Ovary (tissue), 9 donors: ENCODE results near the gene CCRL2. TPM values are rescaled to one million over a fixed set of nuclear protein-coding genes. Genes with fewer than 3 reads are reported as not detected.
"Not testable (repeated sequence)": the region's sequence is repeated elsewhere in the genome, so short reads cannot be mapped to it uniquely, and the experiment has no call there.

Experiments
- DNase-seq, 5 donors: peaks; one replicate each; pipeline ENCODE4 v3.0.0-alpha.2; 2019 to 2020
- H3K27ac ChIP-seq, 2 donors: fragments of 200-600 bp; one replicate each; pipeline versions ENCODE4 v1.5.1 to v1.8.0; 2019 to 2022
- H3K27me3 ChIP-seq: fragments of 200-600 bp; one replicate; pipeline ENCODE4 v1.8.0; 2022
- H3K36me3 ChIP-seq: fragments of 200-600 bp; sonication (generic); one replicate; pipeline ENCODE4 v1.5.1; 2019
- H3K4me1 ChIP-seq: one replicate; pipeline ENCODE4 v1.8.1; 2013; ENCODE audit warnings: mild to moderate bottlenecking, moderate library complexity; ENCODE audit not compliant: insufficient read depth
- H3K4me3 ChIP-seq: fragments of 200-600 bp; sonication (generic); one replicate; pipeline ENCODE4 v1.5.1; 2017
- H3K9me3 ChIP-seq, 2 donors: fragments of 200-600 bp in 1 of 2; sonication (generic) in 1 of 2; one replicate each; pipeline versions ENCODE4 v1.5.1 to v1.8.1; 2013 to 2019; ENCODE audit warnings: mild to moderate bottlenecking in 1 of 2, moderate library complexity in 1 of 2
- EP300 ChIP-seq: sonication (generic); formaldehyde crosslinking; IDR thresholded peaks from one replicate; pipeline ENCODE4 v1.6.1; 2017; ENCODE audit warnings: antibody characterized with exemption
- POLR2A ChIP-seq: fragments of 450-650 bp; IDR thresholded peaks from one replicate; pipeline ENCODE4 v1.6.1; 2017; ENCODE audit warnings: antibody characterized with exemption, mild to moderate bottlenecking, moderate library complexity
- WGBS, 3 donors: extraction: QIAGEN DNeasy Blood & Tissue Kit in 1 of 3; methylation state at CpG; one replicate each; pipeline versions ENCODE4 v1.1.5 to v1.1.7; 2013 to 2017; 5-methylcytosine and 5-hydroxymethylcytosine counted together
- intact Hi-C, 4 donors: fragments of 100-400 bp; cut with DNase I; formaldehyde crosslinking; loops; one replicate each; pipeline versions ENCODE4 v1.11.0 to v1.15.1; 2022 to 2023
- polyA plus RNA-seq, 2 donors: library from polyadenylated mRNA; stranded (reverse); fragments of 200-250 nt in 1 of 2; fragments of 350-450 nt in 1 of 2; fragmentation: Illumina TruSeq in 1 of 2; extraction: RNeasy Lipid Tissue Mini Kit (QIAGEN cat#74804) in 1 of 2; gene quantifications; one replicate each; pipeline ENCODE4 v1.2.3, GENCODE V29; 2013 to 2014
- total RNA-seq, 7 donors: library from RNA; depleted of rRNA in 2 of 7; stranded (reverse); fragments of >200 nt in 2 of 7; fragmentation: NEBNext Ultra II Directional in 3 of 7; extraction: Animal tissue kit (Norgen Biotek cat#: 25700) in 3 of 7; gene quantifications; one replicate each; pipeline versions ENCODE4 v1.1.0 to v1.2.4, GENCODE V29; 2016 to 2023
- TF ChIP-seq, protein P1 (sequence below), 3 donors: fragments of 450-650 bp in 2 of 3; fragments of 200-600 bp in 1 of 3; IDR thresholded peaks; one replicate each; pipeline versions ENCODE4 v1.5.1 to v1.8.0; 2016 to 2022; ENCODE audit warnings: antibody characterized with exemption in 3 of 3, mild to moderate bottlenecking in 1 of 3
- donor health status: DM: no; HTN: no; CAD: no; lungs with moderate emphysema.
- donor health status: DM: no; HTN: no; CAD: no.
- donor health status: Bipolar disorder and iron deficiency.
- donor health status: DM: yes; HTN: yes; CAD: no.
- donor health status: DM: no; HTN: no; CAD: no.
- donor health status: DM: yes; HTN: yes; CAD: no.

Gene CCRL2
- total and polyA plus RNA-seq, 9 donors = 0.72 to 5.4 (median 1.1) TPM; not detected in 1

GRCh38 chr3:46399557-46399956, 7.5 kb upstream of the CCRL2 start:
- no peaks in the 10 kb centered on the region for H3K27me3 ChIP-seq
- no peak overlapping the region for H3K27ac ChIP-seq
- TF ChIP-seq, protein P1, sequence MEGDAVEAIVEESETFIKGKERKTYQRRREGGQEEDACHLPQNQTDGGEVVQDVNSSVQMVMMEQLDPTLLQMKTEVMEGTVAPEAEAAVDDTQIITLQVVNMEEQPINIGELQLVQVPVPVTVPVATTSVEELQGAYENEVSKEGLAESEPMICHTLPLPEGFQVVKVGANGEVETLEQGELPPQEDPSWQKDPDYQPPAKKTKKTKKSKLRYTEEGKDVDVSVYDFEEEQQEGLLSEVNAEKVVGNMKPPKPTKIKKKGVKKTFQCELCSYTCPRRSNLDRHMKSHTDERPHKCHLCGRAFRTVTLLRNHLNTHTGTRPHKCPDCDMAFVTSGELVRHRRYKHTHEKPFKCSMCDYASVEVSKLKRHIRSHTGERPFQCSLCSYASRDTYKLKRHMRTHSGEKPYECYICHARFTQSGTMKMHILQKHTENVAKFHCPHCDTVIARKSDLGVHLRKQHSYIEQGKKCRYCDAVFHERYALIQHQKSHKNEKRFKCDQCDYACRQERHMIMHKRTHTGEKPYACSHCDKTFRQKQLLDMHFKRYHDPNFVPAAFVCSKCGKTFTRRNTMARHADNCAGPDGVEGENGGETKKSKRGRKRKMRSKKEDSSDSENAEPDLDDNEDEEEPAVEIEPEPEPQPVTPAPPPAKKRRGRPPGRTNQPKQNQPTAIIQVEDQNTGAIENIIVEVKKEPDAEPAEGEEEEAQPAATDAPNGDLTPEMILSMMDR (IDR thresholded peaks at IDR 0.05) = no peak
- TF ChIP-seq POLR2A (no peak), EP300 (no peak)
- no peaks in the 10 kb centered on the region for H3K4me1 ChIP-seq
- no peaks in the 10 kb centered on the region for H3K36me3 ChIP-seq
- H3K4me3 ChIP-seq = no peak overlapping the region
- DNase-seq = no peak
- intact Hi-C loops = no loop called here
- no peaks in the 10 kb centered on the region for H3K9me3 ChIP-seq
- WGBS, 3 donors = 67 to 72% (median 70%) methylated on average over 2 of the region's 2 CpGs

DNA sequence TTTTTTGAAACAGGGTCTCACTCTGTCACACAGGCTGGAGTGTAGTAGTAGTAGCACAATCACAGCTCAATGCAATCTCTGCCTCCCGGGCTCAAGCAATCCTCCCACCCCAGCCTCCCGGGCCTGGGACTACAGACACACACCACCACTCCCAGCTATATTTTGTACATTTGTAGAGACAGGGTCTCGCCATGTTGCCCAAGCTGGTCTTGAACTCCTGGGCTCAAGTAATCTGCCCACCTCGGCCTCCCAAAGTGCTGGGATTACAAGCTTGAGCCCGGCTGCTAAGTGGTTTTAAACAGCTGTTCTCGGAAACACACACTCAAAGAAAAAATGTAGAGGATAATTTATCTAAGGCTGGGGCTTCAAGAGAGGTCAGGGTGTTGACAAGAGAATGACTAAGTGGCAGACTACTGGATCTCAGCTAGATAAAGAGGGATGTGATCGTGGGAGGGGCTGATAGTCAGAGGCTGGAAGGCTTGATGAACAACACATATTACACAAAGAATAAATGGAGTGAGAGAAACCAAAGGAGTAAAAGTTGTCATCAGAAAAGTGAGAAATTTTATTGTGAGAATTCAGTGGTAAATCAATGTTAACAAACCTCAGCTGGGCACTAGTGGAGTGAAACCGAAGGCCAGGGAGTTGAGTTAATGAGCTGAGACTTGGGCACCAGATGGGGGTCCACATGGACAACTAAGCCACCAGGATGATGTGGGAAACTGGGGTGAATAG, 6.9 kb upstream of the CCRL2 start:
- H3K9me3 ChIP-seq = no peaks in the 10 kb centered on the region
- DNase-seq = no peak
- no peak for TF ChIP-seq EP300
- TF ChIP-seq, protein P1 (IDR thresholded peaks at IDR 0.05) = no peak
- TF ChIP-seq POLR2A = no peak
- no peaks in the 10 kb centered on the region for H3K27me3 ChIP-seq
- intact Hi-C loops = no loop called here
- no peaks in the 10 kb centered on the region for H3K4me1 ChIP-seq
- H3K4me3 ChIP-seq = no peak overlapping the region
- WGBS, 3 donors = 32 to 48% (median 41%) methylated on average over 8 of the region's 8 CpGs
- no peaks in the 10 kb centered on the region for H3K36me3 ChIP-seq
- H3K27ac ChIP-seq = no peak overlapping the region

- Histone ChIP-seq H3K27ac (no peak overlapping the region), H3K9me3 (no peaks in the 10 kb centered on the region), H3K4me1 (peaks cover 3% of the 10 kb centered on the region), H3K4me3 (no peak overlapping the region), H3K27me3 (no peaks in the 10 kb centered on the region), H3K36me3 (no peaks in the 10 kb centered on the region)
- DNase-seq = no peak
- TF ChIP-seq EP300 (no peak), POLR2A (no peak)
- TF ChIP-seq, protein P1 (IDR thresholded peaks at IDR 0.05) = no peak
- intact Hi-C loops = no loop called here
- WGBS, 3 donors = 64 to 69% (median 65%) methylated on average over 5 of the region's 5 CpGs
Observed at GRCh38 chr3:46400846-46401245, 6.2 kb upstream of the CCRL2 start.

DNA sequence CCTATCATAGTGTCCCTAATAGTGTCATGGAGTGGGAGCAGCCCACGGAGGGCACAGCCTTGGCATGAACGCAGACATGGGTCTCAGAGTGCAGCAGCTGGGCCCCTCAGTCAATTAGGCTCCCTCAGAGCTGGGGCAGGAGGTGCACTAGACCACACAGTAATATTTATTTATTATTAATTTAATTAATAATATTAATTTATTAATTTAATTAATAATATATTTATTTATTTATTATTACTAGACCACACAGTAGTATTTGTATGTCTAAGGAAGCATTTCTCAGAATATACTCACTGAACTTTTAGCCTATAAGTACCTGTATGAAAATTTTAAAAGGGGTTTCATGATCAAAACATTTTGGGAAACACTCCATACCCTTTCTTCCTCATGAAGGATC, 5.5 kb upstream of the CCRL2 start:
- DNase-seq = no peak
- no peaks in the 10 kb centered on the region for H3K9me3 ChIP-seq
- intact Hi-C loops = no loop called here
- no peak overlapping the region for H3K4me3 ChIP-seq
- TF ChIP-seq POLR2A = no peak
- TF ChIP-seq, protein P1 (IDR thresholded peaks at IDR 0.05) = no peak
- no peak for TF ChIP-seq EP300
- no peaks in the 10 kb centered on the region for H3K27me3 ChIP-seq
- H3K4me1 ChIP-seq = peaks cover 5% of the 10 kb centered on the region
- H3K27ac ChIP-seq = no peak overlapping the region
- H3K36me3 ChIP-seq = no peaks in the 10 kb centered on the region
- WGBS, 3 donors = 88 to 94% (median 89%) methylated on average over 2 of the region's 2 CpGs

DNA sequence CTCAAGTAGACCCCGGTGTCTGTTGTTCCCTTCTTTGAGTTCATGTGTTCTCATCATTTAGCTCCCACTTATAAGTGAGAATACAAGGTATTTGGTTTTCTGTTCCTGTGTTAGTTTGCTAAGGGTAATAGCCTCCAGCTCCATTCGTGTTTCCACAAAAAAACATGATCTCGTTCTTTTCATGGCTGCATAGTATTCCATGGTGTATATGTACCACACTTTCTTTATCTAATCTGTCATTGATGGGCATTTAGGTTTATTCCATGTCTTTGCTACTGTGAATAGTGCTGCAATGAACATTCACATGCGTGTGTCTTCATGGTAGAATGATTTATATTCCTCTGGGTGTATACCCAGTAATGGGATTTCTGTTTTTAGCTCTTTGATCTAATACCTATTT, 4.2 kb upstream of the CCRL2 start:
- H3K27ac ChIP-seq, DNase-seq, intact Hi-C loops, H3K4me3 ChIP-seq, H3K36me3 ChIP-seq, H3K9me3 ChIP-seq, H3K4me1 ChIP-seq, H3K27me3 ChIP-seq: not testable (repeated sequence)
- 88 to 94% (median 93%) methylated on average over 4 of the region's 4 CpGs for WGBS, 3 donors
